GM21717 (cell line): ENCODE data around the gene ZNF184.
"Not testable (repeated sequence)": the region's sequence is repeated elsewhere in the genome, so short reads cannot be mapped to it uniquely, and the experiment has no call there.

Experiments
- ATAC-seq: cut with Tn5 transposase; IDR thresholded peaks from one replicate; pipeline ENCODE4 v1.9.1; 2021; ENCODE audit warnings: mild to moderate bottlenecking, moderate library complexity; ENCODE audit not compliant: unreplicated experiment

Gene ZNF184

GRCh38 chr6:27426045-27426620 is 46.8 kb downstream of the ZNF184 start:
- ATAC-seq: no peak

- not testable (repeated sequence) for ATAC-seq
These were observed 48.1 kb downstream of the ZNF184 start for GRCh38 chr6:27424851-27425250.

DNA sequence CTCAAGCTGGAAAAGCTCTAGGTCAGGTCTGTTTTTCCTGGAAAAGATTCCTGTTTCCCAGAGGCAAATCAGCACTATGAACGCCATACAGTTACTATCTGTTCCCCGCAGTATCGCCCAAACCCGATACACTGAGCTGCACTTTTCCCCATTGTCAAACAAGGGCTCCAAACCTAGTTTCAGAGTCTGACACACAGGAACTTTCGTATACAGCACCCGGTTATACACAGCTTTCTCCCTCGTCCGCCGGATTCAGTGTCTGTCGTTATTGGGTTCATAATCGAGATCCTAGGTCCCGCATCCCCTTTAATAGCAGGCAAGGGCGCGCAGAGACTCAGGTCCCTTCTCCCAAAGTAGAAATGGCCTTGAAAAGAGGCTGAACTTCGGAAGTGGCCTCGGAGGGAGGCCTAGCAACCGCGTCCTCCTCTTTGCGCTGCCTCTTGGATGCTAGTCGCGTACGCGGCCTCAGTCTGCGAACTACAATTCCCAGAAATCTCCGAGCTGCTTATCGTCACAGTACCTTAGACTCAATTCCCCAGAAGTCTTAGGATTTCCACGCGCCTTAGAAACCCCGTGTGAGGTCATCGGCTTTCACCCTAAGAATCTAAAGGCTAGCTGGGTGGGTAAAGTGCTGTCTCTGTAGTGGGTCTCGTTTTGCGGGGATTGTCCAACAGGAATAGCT is 50.1 kb downstream of the ZNF184 start:
- ATAC-seq: no peak

DNA sequence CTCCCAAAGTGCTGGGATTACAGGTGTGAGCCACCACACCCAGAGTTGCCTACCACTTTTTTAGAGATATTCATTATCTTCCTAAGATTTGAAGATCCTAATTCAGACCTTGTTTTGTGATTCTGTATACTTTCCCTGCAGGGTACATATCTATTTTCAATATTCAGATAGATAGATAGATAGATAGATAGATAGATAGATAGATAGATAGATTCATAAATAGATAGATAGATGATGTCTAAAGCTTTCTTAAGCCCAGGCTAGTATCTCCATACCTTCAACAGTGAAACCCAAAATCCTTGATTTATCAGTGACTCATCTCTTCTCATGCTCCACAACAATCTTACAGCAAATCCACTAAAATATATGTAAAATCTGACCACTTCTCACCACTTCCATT is 53.5 kb downstream of the ZNF184 start:
- no peak for ATAC-seq

GRCh38 chr6:27415898-27416297 is 57.0 kb downstream of the ZNF184 start:
- no peak for ATAC-seq

DNA sequence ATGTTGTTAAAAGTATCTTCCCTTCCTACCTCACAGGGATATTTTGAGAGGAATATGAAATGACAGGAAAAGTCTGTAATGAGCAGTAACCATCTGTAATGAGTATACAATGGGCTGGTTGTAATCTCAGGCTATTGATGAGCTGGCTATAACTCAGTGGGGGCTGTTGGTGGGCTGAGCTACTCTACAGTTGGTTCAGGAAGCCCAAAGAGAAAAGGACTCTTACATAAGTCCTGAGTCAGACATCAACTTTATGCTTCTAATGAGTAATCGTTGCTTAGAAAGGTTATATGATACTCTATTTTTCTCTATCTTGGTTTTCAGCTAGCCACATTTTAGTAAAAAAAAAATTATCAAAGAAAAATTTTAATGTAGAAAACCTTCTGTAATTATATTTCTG is 57.9 kb downstream of the ZNF184 start:
- ATAC-seq: no peak

- ATAC-seq: no peak
These were observed 58.6 kb downstream of the ZNF184 start for GRCh38 chr6:27414300-27414699.

DNA sequence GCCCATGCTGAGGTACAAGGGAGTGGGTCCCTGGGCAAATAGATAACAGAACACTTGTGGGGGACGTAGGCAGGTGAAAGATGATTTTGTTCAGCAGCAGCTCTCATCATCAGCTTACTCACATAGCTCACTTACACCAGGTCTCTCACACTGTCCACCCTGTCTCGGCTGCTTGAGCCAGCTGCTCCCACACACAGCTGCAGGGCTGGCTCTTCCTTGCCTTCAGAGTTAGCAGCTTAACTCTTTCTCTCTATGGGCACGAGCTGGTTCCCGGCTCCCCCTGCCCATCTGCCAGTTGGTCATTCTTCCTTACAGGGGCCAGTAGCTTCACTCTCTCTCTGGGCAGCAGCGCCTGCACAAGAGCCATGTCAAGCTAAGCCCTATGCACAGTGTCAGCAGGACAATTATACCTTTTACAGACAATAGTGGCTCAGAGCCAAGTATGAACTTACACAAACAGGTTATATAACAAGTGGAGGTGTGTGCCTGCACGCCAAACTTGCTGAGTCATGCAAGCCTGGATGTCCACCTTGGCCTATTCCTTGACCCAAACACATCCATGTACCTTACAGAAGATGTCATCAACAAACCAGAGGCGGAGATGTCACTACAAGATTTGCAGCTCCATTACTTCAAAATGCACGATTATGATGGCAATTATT is 65.6 kb downstream of the ZNF184 start:
- no peak for ATAC-seq

DNA sequence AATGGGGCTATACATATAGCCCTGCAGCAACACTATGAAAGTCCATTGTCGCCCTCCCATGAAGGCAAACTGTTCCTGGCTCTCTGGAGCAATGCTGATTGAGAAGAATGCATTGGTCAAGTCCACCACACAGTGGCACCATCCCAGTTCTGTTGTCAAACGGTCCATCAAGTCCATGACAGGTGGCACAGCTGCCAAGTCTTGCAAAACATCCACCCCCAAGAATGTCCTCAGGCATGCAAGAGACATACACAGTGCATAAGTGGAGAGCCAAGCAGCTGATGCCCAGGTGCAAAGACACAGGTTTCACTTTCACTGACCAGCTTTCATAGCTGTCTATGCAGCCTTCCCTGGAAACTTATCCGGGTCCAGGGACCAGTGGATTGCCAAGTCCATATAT is 66.8 kb downstream of the ZNF184 start:
- no peak for ATAC-seq

DNA sequence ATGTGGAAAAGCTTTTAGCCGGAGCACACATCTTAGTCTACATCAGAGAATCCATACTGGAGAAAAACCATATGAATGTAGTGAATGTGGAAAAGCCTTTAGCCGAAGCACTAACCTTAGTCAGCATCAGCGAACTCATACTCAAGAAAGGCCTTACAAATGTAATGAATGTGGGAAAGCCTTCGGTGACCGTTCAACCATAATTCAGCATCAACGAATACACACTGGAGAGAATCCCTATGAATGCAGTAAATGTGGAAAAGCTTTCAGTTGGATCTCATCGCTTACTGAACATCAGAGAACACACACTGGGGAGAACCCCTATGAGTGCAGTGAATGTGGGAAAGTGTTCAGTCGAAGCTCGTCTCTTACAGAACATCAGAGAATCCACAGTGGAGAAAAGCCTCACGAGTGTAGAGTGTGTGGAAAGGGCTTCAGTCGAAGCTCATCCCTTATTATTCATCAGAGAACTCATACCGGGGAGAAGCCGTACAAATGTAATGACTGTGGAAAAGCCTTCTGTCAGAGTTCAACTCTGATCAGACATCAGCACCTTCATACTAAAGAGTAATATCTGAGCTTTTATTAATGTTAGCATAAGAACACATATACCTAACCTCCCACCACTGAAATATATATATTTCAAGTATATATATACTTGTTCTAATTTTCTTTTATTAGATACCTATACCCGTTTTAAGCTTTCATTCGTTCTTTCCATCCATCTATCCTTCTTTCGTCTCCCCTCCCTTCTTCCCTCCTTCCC is 71.8 kb downstream of the ZNF184 start:
- no peak for ATAC-seq
